Stomach (tissue), 9 donors: Measurements from ENCODE around the gene CDH26. TPM values are rescaled to one million over a fixed set of nuclear protein-coding genes. Genes with fewer than 3 reads are reported as not detected.
A peak's percentile ranks its signal among the peaks of the same experiment; 100 is the strongest.

Experiments
- DNase-seq, 2 donors: peaks; one replicate each; pipeline versions ENCODE4 v3.0.0 to v3.0.0-alpha.2; 2013 to 2019
- H3K27ac ChIP-seq, 5 donors: fragments of 200-600 bp in 4 of 5; sonication (generic) in 4 of 5; one replicate each; pipeline ENCODE4 v1.5.1; 2013 to 2019; ENCODE audit warnings: mild to moderate bottlenecking in 1 of 5, moderate library complexity in 1 of 5
- H3K27me3 ChIP-seq, 3 donors: fragments of 200-600 bp; sonication (generic); one replicate each; pipeline ENCODE4 v1.5.1; 2017 to 2019; ENCODE audit warnings: mixed run types in 1 of 3
- H3K36me3 ChIP-seq, 4 donors: fragments of 200-600 bp; sonication (generic); 1 replicate in 3 of 4; 2 replicates in 1 of 4; pipeline ENCODE4 v1.5.1; 2016 to 2019
- H3K4me1 ChIP-seq, 4 donors: fragments of 200-600 bp; sonication (generic); one replicate each; pipeline ENCODE4 v1.5.1; 2016 to 2019
- H3K4me3 ChIP-seq, 4 donors: fragments of 200-600 bp; sonication (generic) in 3 of 4; one replicate each; pipeline ENCODE4 v1.5.1; 2016 to 2019; ENCODE audit warnings: mild to moderate bottlenecking in 1 of 4
- H3K9me3 ChIP-seq, 4 donors: fragments of 200-600 bp; sonication (generic); one replicate each; pipeline ENCODE4 v1.5.1; 2016 to 2019
- EP300 ChIP-seq: sonication (generic); formaldehyde crosslinking; IDR thresholded peaks from one replicate; pipeline ENCODE4 v1.6.1; 2017; ENCODE audit warnings: antibody characterized with exemption
- POLR2A ChIP-seq, 4 donors: fragments of 450-650 bp; IDR thresholded peaks; one replicate each; pipeline ENCODE4 v1.6.1; 2016; ENCODE audit warnings: antibody characterized with exemption in 4 of 4, control low read depth in 2 of 4, mild to moderate bottlenecking in 1 of 4, moderate library complexity in 1 of 4
- POLR2AphosphoS5 ChIP-seq, 3 donors: sonication (generic); formaldehyde crosslinking; IDR thresholded peaks; one replicate each; pipeline ENCODE4 v1.6.1; 2016; ENCODE audit warnings: antibody characterized with exemption in 3 of 3
- WGBS, 5 donors: extraction: QIAGEN DNeasy Blood & Tissue Kit in 3 of 5; methylation state at CpG; one replicate each; pipeline versions ENCODE4 v1.1.5 to v1.1.7; 2013 to 2018; 5-methylcytosine and 5-hydroxymethylcytosine counted together
- intact Hi-C: fragments of 100-400 bp; cut with DNase I; formaldehyde crosslinking; loops from one replicate; pipeline ENCODE4 v1.15.1; 2023; ENCODE audit warnings: low total_unique reads
- polyA plus RNA-seq, 3 donors: library from polyadenylated mRNA; stranded (reverse); fragments of 200-250 nt; gene quantifications; one replicate each; pipeline ENCODE4 v1.2.3, GENCODE V29; 2013
- total RNA-seq, 5 donors: library from RNA; depleted of rRNA; stranded (reverse); fragments of >200 nt; gene quantifications; one replicate each; pipeline versions ENCODE4 v1.1.0 to v1.2.3, GENCODE V29; 2014 to 2016
- TF ChIP-seq, protein P1 (sequence below), 7 experiments: fragments of 450-650 bp in 4 of 7; fragments of 200-600 bp in 3 of 7; sonication (generic) in 3 of 7; IDR thresholded peaks; one replicate each; pipeline ENCODE4 v1.5.1; 2016 to 2019; ENCODE audit warnings: antibody characterized with exemption in 7 of 7, control low read depth in 2 of 7, mild to moderate bottlenecking in 1 of 7
- donor health status: healthy with polysubstance abuse.
- donor health status: Bipolar disorder and iron deficiency.
- donor health status: healthy.

CDH26 gene
- total and polyA plus RNA-seq, 8 donors: 0.25 to 116 (median 5.8) TPM; not detected in 1

- Histone ChIP-seq H3K27me3 (peaks cover 0 to 8% (median 4%) of the 10 kb centered on the region in 3 donors), H3K4me3 (no peak overlapping the region), H3K36me3 (no peaks in the 10 kb centered on the region), H3K27ac (peak overlapping the region in 2 of 5 donors; percentile 48 to 75), H3K9me3 (no peaks in the 10 kb centered on the region), H3K4me1 (peaks cover 0 to 11% (median 5%) of the 10 kb centered on the region in 4 donors)
- WGBS, 5 donors: 84 to 96% (median 86%) methylated on average over 2 of the region's 2 CpGs
- intact Hi-C loops: no loop called here
- DNase-seq: no peak
- no peak for TF ChIP-seq POLR2A (IDR thresholded peaks at IDR 0.05)
- TF ChIP-seq EP300: no peak
- no peak for TF ChIP-seq POLR2AphosphoS5 (IDR thresholded peaks at IDR 0.05)
Measured at GRCh38 chr20:60046436-60046835, 88.2 kb downstream of the CDH26 start.

GRCh38 chr20:60046860-60047259 is 88.6 kb downstream of the CDH26 start:
- Histone ChIP-seq H3K27ac (peak overlapping the region in 1 of 5 donors; percentile 75), H3K4me3 (no peak overlapping the region), H3K27me3 (peaks cover 0 to 13% (median 7%) of the 10 kb centered on the region in 3 donors), H3K9me3 (no peaks in the 10 kb centered on the region), H3K4me1 (peaks cover 0 to 11% (median 5%) of the 10 kb centered on the region in 4 donors), H3K36me3 (no peaks in the 10 kb centered on the region)
- DNase-seq: no peak
- intact Hi-C loops: no loop called here
- WGBS, 5 donors: 86 to 94% (median 92%) methylated on average over 8 of the region's 8 CpGs
- TF ChIP-seq POLR2AphosphoS5 (IDR thresholded peaks at IDR 0.05): no peak
- TF ChIP-seq EP300: no peak
- TF ChIP-seq, protein P1, sequence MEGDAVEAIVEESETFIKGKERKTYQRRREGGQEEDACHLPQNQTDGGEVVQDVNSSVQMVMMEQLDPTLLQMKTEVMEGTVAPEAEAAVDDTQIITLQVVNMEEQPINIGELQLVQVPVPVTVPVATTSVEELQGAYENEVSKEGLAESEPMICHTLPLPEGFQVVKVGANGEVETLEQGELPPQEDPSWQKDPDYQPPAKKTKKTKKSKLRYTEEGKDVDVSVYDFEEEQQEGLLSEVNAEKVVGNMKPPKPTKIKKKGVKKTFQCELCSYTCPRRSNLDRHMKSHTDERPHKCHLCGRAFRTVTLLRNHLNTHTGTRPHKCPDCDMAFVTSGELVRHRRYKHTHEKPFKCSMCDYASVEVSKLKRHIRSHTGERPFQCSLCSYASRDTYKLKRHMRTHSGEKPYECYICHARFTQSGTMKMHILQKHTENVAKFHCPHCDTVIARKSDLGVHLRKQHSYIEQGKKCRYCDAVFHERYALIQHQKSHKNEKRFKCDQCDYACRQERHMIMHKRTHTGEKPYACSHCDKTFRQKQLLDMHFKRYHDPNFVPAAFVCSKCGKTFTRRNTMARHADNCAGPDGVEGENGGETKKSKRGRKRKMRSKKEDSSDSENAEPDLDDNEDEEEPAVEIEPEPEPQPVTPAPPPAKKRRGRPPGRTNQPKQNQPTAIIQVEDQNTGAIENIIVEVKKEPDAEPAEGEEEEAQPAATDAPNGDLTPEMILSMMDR (IDR thresholded peaks at IDR 0.05): no peak
- TF ChIP-seq POLR2A (IDR thresholded peaks at IDR 0.05): no peak

DNA sequence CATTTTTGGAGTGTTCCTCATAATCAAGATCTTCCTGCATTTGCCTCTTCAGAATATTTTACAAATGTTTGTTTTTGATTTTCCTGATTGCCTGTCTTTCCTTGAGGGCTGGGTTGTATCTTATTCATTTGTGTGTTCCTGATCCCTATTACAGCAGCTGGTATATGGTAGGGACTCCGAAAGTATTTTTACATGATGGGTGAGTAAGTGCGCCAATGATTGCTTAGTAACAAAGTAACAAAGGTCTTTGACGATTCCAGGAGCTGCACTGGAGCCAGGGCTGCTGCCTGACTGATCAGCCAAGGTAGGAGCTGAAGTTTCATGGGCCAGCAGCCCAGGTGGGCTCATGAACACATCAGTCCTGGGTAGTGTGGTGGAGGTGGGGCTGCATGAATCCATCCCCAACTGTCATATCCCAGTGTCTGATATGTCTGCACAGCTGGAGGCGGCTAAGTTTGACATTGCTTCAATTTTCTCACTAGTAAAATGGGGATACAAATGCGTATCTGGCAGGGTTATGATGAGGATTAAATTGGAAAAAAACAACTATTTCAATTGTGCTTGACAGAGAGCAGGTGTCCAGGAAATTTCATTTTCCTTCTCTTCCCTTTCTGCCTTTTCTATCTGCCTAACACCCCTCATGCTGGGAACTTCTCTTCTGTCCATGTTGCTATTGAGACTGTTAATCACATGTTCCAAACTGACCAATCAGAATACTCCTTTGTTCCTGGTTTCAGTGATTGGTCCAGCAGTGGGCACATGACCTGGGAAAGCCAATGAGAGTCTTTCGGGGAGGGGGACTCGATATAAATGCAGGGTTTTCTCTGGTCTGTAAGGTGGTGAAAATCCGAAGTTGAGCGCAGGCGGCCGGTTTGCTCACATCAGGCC is 90.7 kb downstream of the CDH26 start:
- WGBS, 5 donors: 84 to 90% (median 87%) methylated on average over 11 of the region's 11 CpGs
- Histone ChIP-seq H3K27ac (no peak overlapping the region), H3K27me3 (peaks cover 3 to 33% (median 15%) of the 10 kb centered on the region in 3 donors), H3K4me3 (no peak overlapping the region), H3K36me3 (no peaks in the 10 kb centered on the region), H3K4me1 (peaks cover 0 to 18% (median 11%) of the 10 kb centered on the region in 4 donors), H3K9me3 (no peaks in the 10 kb centered on the region)
- no peak for TF ChIP-seq EP300
- no peak for TF ChIP-seq POLR2AphosphoS5 (IDR thresholded peaks at IDR 0.05)
- no peak for TF ChIP-seq POLR2A (IDR thresholded peaks at IDR 0.05)
- intact Hi-C loops: no loop called here
- DNase-seq: no peak

DNA sequence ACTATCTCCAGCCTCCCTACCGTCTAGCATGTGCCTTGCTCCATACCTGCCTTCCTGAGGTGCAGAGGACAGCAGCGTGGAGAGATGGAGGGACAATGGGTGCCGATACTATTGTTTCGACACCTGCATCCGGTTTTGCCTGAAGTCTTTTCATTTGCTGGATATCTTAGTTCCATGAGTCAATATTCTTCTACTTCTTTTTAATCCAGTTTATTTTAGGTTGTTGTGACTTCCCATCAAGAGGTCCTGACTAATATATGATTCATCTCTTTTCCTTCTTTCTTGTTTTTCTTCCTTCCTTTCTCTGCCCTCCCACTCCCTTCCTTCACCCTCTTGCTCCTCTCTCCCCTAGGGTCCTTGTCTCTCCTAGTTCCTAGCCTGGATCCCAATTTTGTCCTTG is 91.4 kb downstream of the CDH26 start:
- peaks cover 0 to 18% (median 11%) of the 10 kb centered on the region in 4 donors for H3K4me1 ChIP-seq

GRCh38 chr20:60050193-60050947 is 92.1 kb downstream of the CDH26 start:
- 68 to 81% (median 73%) methylated on average over 11 to 13 of the region's 13 CpGs for WGBS, 5 donors
- peaks cover 3 to 44% (median 22%) of the 10 kb centered on the region in 3 donors for H3K27me3 ChIP-seq
- H3K27ac ChIP-seq: no peak overlapping the region
- peaks cover 0 to 18% (median 11%) of the 10 kb centered on the region in 4 donors for H3K4me1 ChIP-seq
- intact Hi-C loops: no loop called here
- H3K36me3 ChIP-seq: no peaks in the 10 kb centered on the region
- no peaks in the 10 kb centered on the region for H3K9me3 ChIP-seq
- H3K4me3 ChIP-seq: no peak overlapping the region
- peak; percentile 59 to 71 for DNase-seq
- TF ChIP-seq POLR2A (IDR thresholded peaks at IDR 0.05) (no peak), POLR2AphosphoS5 (IDR thresholded peaks at IDR 0.05) (no peak)
- TF ChIP-seq, protein P1 (IDR thresholded peaks at IDR 0.05): peak in 5 of 7 experiments; percentile 38 to 57 (median 49)

More for the DNA sequence above, 91.4 kb downstream of the CDH26 start:
- no peak overlapping the region for H3K27ac ChIP-seq
- H3K4me3 ChIP-seq: no peak overlapping the region
- H3K36me3 ChIP-seq: no peaks in the 10 kb centered on the region
- TF ChIP-seq, protein P1 (IDR thresholded peaks at IDR 0.05): no peak
- H3K27me3 ChIP-seq: peaks cover 3 to 36% (median 15%) of the 10 kb centered on the region in 3 donors
- 88 to 95% (median 89%) methylated on average over 5 of the region's 5 CpGs for WGBS, 5 donors
- H3K9me3 ChIP-seq: no peaks in the 10 kb centered on the region
- DNase-seq: no peak
- intact Hi-C loops: no loop called here
